ENCODE data around the gene ZNF646. TPM values are rescaled to one million over a fixed set of nuclear protein-coding genes. Genes with fewer than 3 reads are reported as not detected.
A peak's percentile ranks its signal among the peaks of the same experiment; 100 is the strongest.

The ZNF646 gene
- polyA plus RNA-seq, 3 donors: 0.46 to 6.5 (median 3.0) TPM

DNA sequence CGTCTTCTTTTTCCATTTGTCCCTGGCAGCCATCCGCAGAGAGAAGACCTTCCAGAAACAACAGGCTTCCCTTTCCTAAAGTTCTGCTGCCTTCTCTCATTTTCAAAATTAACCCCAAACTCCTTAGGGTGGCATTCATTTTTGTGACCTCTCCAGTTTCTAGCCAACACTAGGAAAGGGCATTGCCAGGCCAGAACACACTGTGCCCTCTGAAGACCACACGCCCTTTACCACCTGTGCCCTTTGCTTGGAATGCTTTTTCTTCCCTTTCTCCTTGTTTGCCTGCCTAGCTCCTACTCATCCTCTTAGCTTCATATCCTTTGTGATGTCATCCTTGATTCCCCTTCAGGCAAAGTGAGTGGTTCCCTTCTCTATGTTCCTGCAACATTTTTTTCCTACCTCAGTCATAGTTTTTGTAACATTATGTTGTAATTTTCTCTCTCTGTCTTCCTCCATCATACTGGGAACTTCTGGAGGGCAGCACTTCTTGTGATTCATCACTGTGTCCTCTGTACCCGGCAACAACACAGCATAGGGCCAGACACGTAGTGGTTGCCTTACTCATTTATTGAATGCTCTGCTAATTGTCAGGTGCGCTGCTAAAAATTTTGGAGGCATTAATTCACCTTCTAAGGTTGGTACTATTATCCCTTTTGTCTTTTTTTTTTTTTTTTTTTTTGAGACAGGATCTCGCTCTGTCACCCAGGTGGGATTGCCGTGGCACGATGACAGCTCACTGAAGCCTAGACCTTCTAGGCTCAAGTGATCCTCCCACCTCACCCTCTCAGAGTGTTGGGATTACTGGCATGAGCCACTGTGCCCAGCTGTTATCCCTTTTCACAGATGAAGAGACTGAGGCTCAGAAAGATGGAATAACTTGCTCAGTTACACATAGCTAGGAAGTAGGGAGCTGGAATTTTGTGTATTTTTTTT lies 44.3 kb downstream of the ZNF646 start:
- Histone ChIP-seq H4K20me1 (ENCODE audit: insufficient read depth, low read length) (no peaks in the 10 kb centered on the region), H3K9me3 (replicated peaks in 1 of 2; ENCODE audit: control insufficient read depth in 1 of 2, insufficient read depth in 1 of 2, low read length in 2 of 2) (no peaks in the 10 kb centered on the region), H3K4me1 (ENCODE audit: control insufficient read depth in 1 of 2, insufficient read depth in 2 of 2, low read length in 2 of 2) (peaks cover 46 to 58% of the 10 kb centered on the region in 2 donors), H3K4me3 (replicated peaks in 1 of 3; ENCODE audit: low read depth in 2 of 3, low read length in 3 of 3) (peak overlapping the region; percentile 61 to 91 (median 79)), H3K79me2 (ENCODE audit: insufficient read depth, low read length) (peaks cover 55% of the 10 kb centered on the region), H2AFZ (ENCODE audit: insufficient read depth, low read depth, low read length, poor library complexity, severe bottlenecking) (no peak overlapping the region), H3K36me3 (replicated peaks in 1 of 2; ENCODE audit: control insufficient read depth in 1 of 2, insufficient read depth in 2 of 2, low read length in 2 of 2) (peaks cover 26 to 43% of the 10 kb centered on the region in 2 donors), H3K27me3 (ENCODE audit: control insufficient read depth in 2 of 2, insufficient read depth in 2 of 2, low read length in 2 of 2) (no peaks in the 10 kb centered on the region), H3K27ac (ENCODE audit: low read depth in 1 of 2, low read length in 2 of 2) (peak overlapping the region; percentile 97 to 99), H3K9ac (ENCODE audit: insufficient read depth, low read length, poor library complexity, severe bottlenecking) (peak overlapping the region; percentile 80), H3K4me2 (replicated peaks; ENCODE audit: extremely low read depth, low read length, poor library complexity, severe bottlenecking) (peak overlapping the region; percentile 90)
- peaks cover 0 to 2% (median 0%) of the 10 kb centered on the region in 3 donors for H3K27me3 Mint-ChIP-seq (ENCODE audit: low read depth in 3 of 3)
- peak overlapping the region; percentile 91 for H3K4me3 Mint-ChIP-seq
- H3K27ac Mint-ChIP-seq: peak overlapping the region; percentile 97 to 100 (median 100)
- TF ChIP-seq, protein P1, sequence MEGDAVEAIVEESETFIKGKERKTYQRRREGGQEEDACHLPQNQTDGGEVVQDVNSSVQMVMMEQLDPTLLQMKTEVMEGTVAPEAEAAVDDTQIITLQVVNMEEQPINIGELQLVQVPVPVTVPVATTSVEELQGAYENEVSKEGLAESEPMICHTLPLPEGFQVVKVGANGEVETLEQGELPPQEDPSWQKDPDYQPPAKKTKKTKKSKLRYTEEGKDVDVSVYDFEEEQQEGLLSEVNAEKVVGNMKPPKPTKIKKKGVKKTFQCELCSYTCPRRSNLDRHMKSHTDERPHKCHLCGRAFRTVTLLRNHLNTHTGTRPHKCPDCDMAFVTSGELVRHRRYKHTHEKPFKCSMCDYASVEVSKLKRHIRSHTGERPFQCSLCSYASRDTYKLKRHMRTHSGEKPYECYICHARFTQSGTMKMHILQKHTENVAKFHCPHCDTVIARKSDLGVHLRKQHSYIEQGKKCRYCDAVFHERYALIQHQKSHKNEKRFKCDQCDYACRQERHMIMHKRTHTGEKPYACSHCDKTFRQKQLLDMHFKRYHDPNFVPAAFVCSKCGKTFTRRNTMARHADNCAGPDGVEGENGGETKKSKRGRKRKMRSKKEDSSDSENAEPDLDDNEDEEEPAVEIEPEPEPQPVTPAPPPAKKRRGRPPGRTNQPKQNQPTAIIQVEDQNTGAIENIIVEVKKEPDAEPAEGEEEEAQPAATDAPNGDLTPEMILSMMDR (IDR thresholded peaks at IDR 0.05): no peak
- DNase-seq: peak; percentile 86 to 97 (median 94)
- peaks cover 45% of the 10 kb centered on the region for H3K4me1 Mint-ChIP-seq
- peaks cover 35 to 53% of the 10 kb centered on the region in 2 donors for H3K36me3 Mint-ChIP-seq
- intact Hi-C loops (cut with micrococcal nuclease): loop anchor here (1.0 to 10.0 kb wide), 7 partner anchors 11 to 756 kb away; partner anchors contain the start of genes ARMC5 (in 1 of the 2), ITGAX (in 1 of the 2) and ZNF267 (in 1 of the 2)
- H3K9me3 Mint-ChIP-seq: peaks cover 0 to 3% (median 0%) of the 10 kb centered on the region in 7 donors
- 8% methylated on average over 3 of the region's 9 CpGs for WGBS (ENCODE audit: insufficient coverage)

DNA sequence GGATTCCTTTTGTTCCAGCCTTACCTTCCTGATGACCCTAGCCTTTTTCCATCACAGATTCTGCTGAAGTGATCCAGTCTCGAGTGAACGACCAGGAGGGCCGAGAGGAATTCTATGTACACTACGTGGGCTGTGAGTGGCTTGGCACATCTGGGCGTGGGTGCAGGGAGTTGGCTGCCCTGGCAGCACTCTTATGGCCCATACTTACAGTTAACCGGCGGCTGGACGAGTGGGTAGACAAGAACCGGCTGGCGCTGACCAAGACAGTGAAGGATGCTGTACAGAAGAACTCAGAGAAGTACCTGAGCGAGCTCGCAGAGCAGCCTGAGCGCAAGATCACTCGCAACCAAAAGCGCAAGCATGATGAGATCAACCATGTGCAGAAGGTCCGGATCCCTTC lies 45.9 kb downstream of the ZNF646 start:
- peaks cover 26 to 57% of the 10 kb centered on the region in 2 donors for H3K36me3 ChIP-seq (replicated peaks in 1 of 2; ENCODE audit: control insufficient read depth in 1 of 2, insufficient read depth in 2 of 2, low read length in 2 of 2)
- H2AFZ ChIP-seq (ENCODE audit: insufficient read depth, low read depth, low read length, poor library complexity, severe bottlenecking): no peak overlapping the region
- peaks cover 0 to 3% (median 0%) of the 10 kb centered on the region in 7 donors for H3K9me3 Mint-ChIP-seq
- H4K20me1 ChIP-seq (ENCODE audit: insufficient read depth, low read length): no peaks in the 10 kb centered on the region
- TF ChIP-seq, protein P1 (IDR thresholded peaks at IDR 0.05): no peak
- peaks cover 47% of the 10 kb centered on the region for H3K79me2 ChIP-seq (ENCODE audit: insufficient read depth, low read length)
- H3K9ac ChIP-seq (ENCODE audit: insufficient read depth, low read length, poor library complexity, severe bottlenecking): no peak overlapping the region
- H3K27me3 ChIP-seq (ENCODE audit: control insufficient read depth in 2 of 2, insufficient read depth in 2 of 2, low read length in 2 of 2): no peaks in the 10 kb centered on the region
- intact Hi-C loops (cut with micrococcal nuclease): no loop called here
- H3K4me2 ChIP-seq (replicated peaks; ENCODE audit: extremely low read depth, low read length, poor library complexity, severe bottlenecking): no peak overlapping the region
- H3K4me3 ChIP-seq (replicated peaks in 1 of 3; ENCODE audit: low read depth in 2 of 3, low read length in 3 of 3): no peak overlapping the region
- H3K9me3 ChIP-seq (replicated peaks in 1 of 2; ENCODE audit: control insufficient read depth in 1 of 2, insufficient read depth in 1 of 2, low read length in 2 of 2): no peaks in the 10 kb centered on the region
- peaks cover 46 to 64% of the 10 kb centered on the region in 2 donors for H3K36me3 Mint-ChIP-seq
- H3K27me3 Mint-ChIP-seq (ENCODE audit: low read depth in 3 of 3): peaks cover 0 to 2% (median 0%) of the 10 kb centered on the region in 3 donors
- H3K4me3 Mint-ChIP-seq: no peak overlapping the region
- H3K27ac ChIP-seq (ENCODE audit: low read depth in 1 of 2, low read length in 2 of 2): peak overlapping the region in 1 of 2 donors; percentile 99
- over 99% methylated on average over 16 of the region's 16 CpGs for WGBS (ENCODE audit: insufficient coverage)
- H3K27ac Mint-ChIP-seq: peak overlapping the region in 6 of 7 donors; percentile 89 to 100 (median 98)
- H3K4me1 ChIP-seq (ENCODE audit: control insufficient read depth in 1 of 2, insufficient read depth in 2 of 2, low read length in 2 of 2): peaks cover 30 to 41% of the 10 kb centered on the region in 2 donors
- no peak for DNase-seq
- H3K4me1 Mint-ChIP-seq: peaks cover 32% of the 10 kb centered on the region
